IMR-90 (cell line): ENCODE data around the gene SDF2L1. TPM values are rescaled to one million over a fixed set of nuclear protein-coding genes. Genes with fewer than 3 reads are reported as not detected.

Source experiments
- ATAC-seq: fragments of 200-7000 bp; cut with Tn5 transposase; 2 replicates; pipeline ENCODE4 v1.9.1; 2020; ENCODE audit warnings: low read depth, mild to moderate bottlenecking, moderate library complexity
- BruUV-seq: library from RNA; stranded (reverse); fragments of 400-500 nt; replicated peaks from 2 replicates; lab custom pipeline; 2021; lab: Mats Ljungman, UMichigan
- CTCF ChIA-PET: fragments of 300-600 bp; formaldehyde crosslinking; extraction: SDS; loops from one replicate; lab custom pipeline; 2021; ENCODE audit warnings: antibody characterized with exemption; lab: Yijun Ruan, JAX
- POLR2A ChIA-PET: fragments of 300-600 bp; sonication (Branson Sonifier 250); formaldehyde crosslinking; loops from one replicate; lab custom pipeline; 2022; ENCODE audit warnings: antibody characterized with exemption; ENCODE audit not compliant: unreplicated experiment; lab: Charles Lee
- DNase-seq: peaks from one replicate; pipeline ENCODE4 v3.0.0; 2013
- H2AFZ ChIP-seq: replicated peaks from 2 replicates; pipeline ENCODE3; 2013; ENCODE audit warnings: low read length, mild to moderate bottlenecking; ENCODE audit not compliant: poor library complexity
- H2AK5ac ChIP-seq: 2 replicates; pipeline ENCODE4 v1.6.1; 2013; ENCODE audit warnings: low read depth, low read length, inconsistent platforms
- H2AK9ac ChIP-seq: replicated peaks from 2 replicates; pipeline ENCODE3; 2013; ENCODE audit warnings: mild to moderate bottlenecking, low read depth, low read length, moderate library complexity; ENCODE audit not compliant: poor library complexity
- H2BK120ac ChIP-seq: 2 replicates; pipeline ENCODE4 v1.6.1; 2013; ENCODE audit warnings: low read depth, low read length, inconsistent platforms
- H2BK15ac ChIP-seq: 3 replicates; pipeline ENCODE4 v1.6.1; 2013; ENCODE audit warnings: low read depth, low read length, inconsistent platforms
- H2BK20ac ChIP-seq: 2 replicates; pipeline ENCODE4 v1.6.1; 2013; ENCODE audit warnings: low read depth, mild to moderate bottlenecking, inconsistent platforms, low read length, moderate library complexity
- H2BK5ac ChIP-seq: 2 replicates; pipeline ENCODE4 v1.6.1; 2013; ENCODE audit warnings: mild to moderate bottlenecking, low read depth, low read length, inconsistent platforms; ENCODE audit not compliant: poor library complexity, severe bottlenecking
- H3K14ac ChIP-seq: replicated peaks from 2 replicates; pipeline ENCODE4 v1.6.1; 2013; ENCODE audit warnings: low read depth, low read length, inconsistent platforms
- H3K18ac ChIP-seq: 2 replicates; pipeline ENCODE4 v1.6.1; 2013; ENCODE audit warnings: low read depth, low read length, control low read depth
- H3K23ac ChIP-seq: 2 replicates; pipeline ENCODE4 v1.6.1; 2013; ENCODE audit warnings: low read depth, low read length, inconsistent platforms
- H3K27ac ChIP-seq: 2 replicates; pipeline ENCODE4 v1.5.1; 2013; ENCODE audit warnings: mild to moderate bottlenecking, control low read depth, low read length; ENCODE audit not compliant: insufficient read depth
- H3K27me3 ChIP-seq: 2 replicates; pipeline ENCODE4 v1.6.1; 2013; ENCODE audit warnings: low read length; ENCODE audit not compliant: control insufficient read depth, insufficient read depth
- H3K36me3 ChIP-seq: 2 replicates; pipeline ENCODE4 v1.6.1; 2013; ENCODE audit warnings: low read length, mixed read lengths; ENCODE audit not compliant: control insufficient read depth, insufficient read depth
- H3K4ac ChIP-seq: 2 replicates; pipeline ENCODE4 v1.6.1; 2013; ENCODE audit warnings: low read depth, low read length, inconsistent platforms
- H3K4me1 ChIP-seq: 2 replicates; pipeline ENCODE4 v1.6.1; 2013; ENCODE audit warnings: low read length, mixed read lengths; ENCODE audit not compliant: control insufficient read depth, insufficient read depth
- H3K4me2 ChIP-seq: 2 replicates; pipeline ENCODE4 v1.6.1; 2013; ENCODE audit warnings: low read depth, mild to moderate bottlenecking, control low read depth, low read length, moderate library complexity
- H3K4me3 ChIP-seq: 2 replicates; pipeline ENCODE4 v1.5.1; 2013; ENCODE audit warnings: low read depth, mild to moderate bottlenecking, control low read depth, low read length, moderate library complexity; ENCODE audit not compliant: insufficient read depth
- H3K56ac ChIP-seq: 2 replicates; pipeline ENCODE4 v1.6.1; 2013; ENCODE audit warnings: low read length, inconsistent platforms; ENCODE audit not compliant: insufficient read depth; ENCODE audit errors: extremely low read depth
- H3K79me1 ChIP-seq, 2 experiments: 2 replicates each; pipeline ENCODE4 v1.6.1; 2013; ENCODE audit warnings: low read length in 2 of 2, inconsistent platforms in 1 of 2, low read depth in 1 of 2
- H3K9ac ChIP-seq: 2 replicates; pipeline ENCODE4 v1.6.1; 2013; ENCODE audit warnings: low read depth, low read length, control low read depth
- H3K9me1 ChIP-seq: 2 replicates; pipeline ENCODE4 v1.6.1; 2013; ENCODE audit warnings: low read length, inconsistent platforms; ENCODE audit not compliant: insufficient read depth
- H3K9me3 ChIP-seq: 2 replicates; pipeline ENCODE4 v1.6.1; 2013; ENCODE audit warnings: low read length; ENCODE audit not compliant: control insufficient read depth, insufficient read depth
- H4K20me1 ChIP-seq: 2 replicates; pipeline ENCODE4 v1.6.1; 2013; ENCODE audit warnings: low read length, inconsistent platforms; ENCODE audit not compliant: insufficient read depth
- H4K5ac ChIP-seq: 2 replicates; pipeline ENCODE4 v1.6.1; 2013; ENCODE audit warnings: mild to moderate bottlenecking, low read depth, low read length, control low read depth
- H4K8ac ChIP-seq, 2 experiments: 2 replicates each; pipeline ENCODE4 v1.6.1; 2013; ENCODE audit warnings: low read depth in 2 of 2, low read length in 2 of 2, control low read depth in 1 of 2, inconsistent platforms in 1 of 2
- H4K91ac ChIP-seq: 2 replicates; pipeline ENCODE4 v1.6.1; 2013; ENCODE audit warnings: low read depth, low read length, inconsistent platforms; ENCODE audit not compliant: insufficient read depth
- CEBPB ChIP-seq: IDR thresholded peaks from 2 replicates; pipeline ENCODE4 v1.6.1; 2012; ENCODE audit warnings: low read depth, low read length, improper control_type of control experiment
- CHD1 ChIP-seq: IDR thresholded peaks from 2 replicates; pipeline ENCODE4 v1.6.1; 2012; ENCODE audit warnings: low read depth, low read length, improper control_type of control experiment
- FOS ChIP-seq: fragments of 150-350 bp; IDR thresholded peaks from 2 replicates; pipeline ENCODE4 v1.6.1; 2016; ENCODE audit warnings: low read depth, low read length
- MAZ ChIP-seq: IDR thresholded peaks from 2 replicates; pipeline ENCODE4 v1.6.1; 2012; ENCODE audit warnings: low read depth, mild to moderate bottlenecking, low read length, improper control_type of control experiment, moderate library complexity, borderline replicate concordance
- RAD21 ChIP-seq: IDR thresholded peaks from 2 replicates; pipeline ENCODE4 v1.6.1; 2012; ENCODE audit warnings: low read length, improper control_type of control experiment
- RCOR1 ChIP-seq: IDR thresholded peaks from 2 replicates; pipeline ENCODE4 v1.6.1; 2012; ENCODE audit warnings: mild to moderate bottlenecking, low read length, improper control_type of control experiment; ENCODE audit not compliant: insufficient replicate concordance
- WGBS, 2 experiments: methylation state at CpG; one replicate each; pipeline versions ENCODE4 v1.1.5 to v1.1.7; 2013; ENCODE audit warnings: missing lambda C conversion rate in 2 of 2; ENCODE audit not compliant: insufficient read length in 1 of 2; ENCODE audit errors: extremely low coverage in 2 of 2; 5-methylcytosine and 5-hydroxymethylcytosine counted together
- dilution Hi-C: fragments of 300-500 bp; cut with HindIII; formaldehyde crosslinking; loops from one replicate; pipeline ENCODE4 v1.14.3; 2018; ENCODE audit warnings: low sequenced_read_pairs; ENCODE audit not compliant: unreplicated experiment
- in situ Hi-C: fragments of 300-500 bp; cut with MboI; formaldehyde crosslinking; loops from 3 replicates; pipeline ENCODE4 v1.14.3; 2019; ENCODE audit warnings: low sequenced_read_pairs, inconsistent platforms, mixed read lengths
- intact Hi-C: fragments of 100-400 bp; cut with micrococcal nuclease; formaldehyde crosslinking; loops from 2 replicates; pipeline ENCODE4 v1.10.0; 2022
- polyA plus RNA-seq, 3 experiments: library from polyadenylated mRNA; depleted of rRNA; stranded (reverse); fragments of >200 nt; gene quantifications; 2 replicates each; pipeline ENCODE4 v1.2.3, GENCODE V29; 2012; ENCODE audit warnings: low replicate concordance in 1 of 3
- total RNA-seq: library from RNA; depleted of rRNA; stranded (reverse); fragments of >200 nt; gene quantifications from 2 replicates; pipeline ENCODE4 v1.2.3, GENCODE V29; 2012
- TF ChIP-seq, protein P1 (sequence below): fragments of 150-350 bp; IDR thresholded peaks from 2 replicates; pipeline ENCODE4 v1.6.1; 2017; ENCODE audit warnings: mild to moderate bottlenecking, antibody characterized with exemption, low read length, low read depth
- TF ChIP-seq, protein P2 (sequence below): conservative IDR thresholded peaks from 2 replicates; pipeline ENCODE4 v1.5.1; 2012; ENCODE audit warnings: mild to moderate bottlenecking, low read depth, low read length, improper control_type of control experiment
- TF ChIP-seq, protein P3 (sequence below): fragments of 150-350 bp; IDR thresholded peaks from 2 replicates; pipeline ENCODE4 v1.6.1; 2016; ENCODE audit warnings: low read depth, mild to moderate bottlenecking, low read length, moderate library complexity, borderline replicate concordance

Gene SDF2L1
- total and polyA plus RNA-seq, 2 of the 4 experiments (the other 2 are of a cell fraction): 18.8 to 51.1 TPM

DNA sequence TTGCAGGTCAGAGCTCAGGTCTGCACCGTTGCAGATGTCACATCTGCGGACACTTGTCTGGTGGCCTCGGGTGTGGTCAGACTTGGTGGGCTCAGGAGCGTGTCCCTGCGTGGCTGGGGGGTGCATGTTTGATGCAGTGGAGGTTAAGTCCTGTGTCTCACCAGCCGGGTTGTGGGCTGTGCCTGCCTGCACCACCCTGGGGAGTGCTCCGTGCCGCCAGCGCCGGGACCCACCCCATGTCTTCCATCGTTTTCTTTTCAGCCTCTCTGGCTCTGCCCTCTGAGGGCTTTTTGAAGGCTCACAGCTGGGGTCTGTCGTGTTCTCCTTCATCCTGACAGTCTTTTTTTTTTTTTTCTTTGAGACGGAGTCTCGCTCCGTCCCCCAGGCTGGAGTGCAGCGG, 49.7 kb downstream of the SDF2L1 start:
- no peak overlapping the region for H2BK5ac ChIP-seq
- no peaks in the 10 kb centered on the region for H3K27me3 ChIP-seq
- peaks cover 3% of the 10 kb centered on the region for H4K20me1 ChIP-seq
- H3K14ac ChIP-seq: no peak overlapping the region
- ATAC-seq (no peak), DNase-seq (no peak)
- H2AK9ac ChIP-seq: no peak overlapping the region
- no peak overlapping the region for H3K27ac ChIP-seq
- H2AFZ ChIP-seq: no peak overlapping the region
- H2AK5ac ChIP-seq: no peak overlapping the region
- H3K4me3 ChIP-seq: no peak overlapping the region
- H3K9me1 ChIP-seq: peaks cover 10% of the 10 kb centered on the region
- no peak overlapping the region for H3K23ac ChIP-seq
- H3K4ac ChIP-seq: no peak overlapping the region
- POLR2A ChIA-PET: no interaction called here
- TF ChIP-seq MAZ (no peak), CEBPB (no peak), RCOR1 (no peak), FOS (no peak), RAD21 (no peak), CHD1 (no peak)
- TF ChIP-seq, protein P1, sequence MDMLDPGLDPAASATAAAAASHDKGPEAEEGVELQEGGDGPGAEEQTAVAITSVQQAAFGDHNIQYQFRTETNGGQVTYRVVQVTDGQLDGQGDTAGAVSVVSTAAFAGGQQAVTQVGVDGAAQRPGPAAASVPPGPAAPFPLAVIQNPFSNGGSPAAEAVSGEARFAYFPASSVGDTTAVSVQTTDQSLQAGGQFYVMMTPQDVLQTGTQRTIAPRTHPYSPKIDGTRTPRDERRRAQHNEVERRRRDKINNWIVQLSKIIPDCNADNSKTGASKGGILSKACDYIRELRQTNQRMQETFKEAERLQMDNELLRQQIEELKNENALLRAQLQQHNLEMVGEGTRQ: no peak
- TF ChIP-seq, protein P2, sequence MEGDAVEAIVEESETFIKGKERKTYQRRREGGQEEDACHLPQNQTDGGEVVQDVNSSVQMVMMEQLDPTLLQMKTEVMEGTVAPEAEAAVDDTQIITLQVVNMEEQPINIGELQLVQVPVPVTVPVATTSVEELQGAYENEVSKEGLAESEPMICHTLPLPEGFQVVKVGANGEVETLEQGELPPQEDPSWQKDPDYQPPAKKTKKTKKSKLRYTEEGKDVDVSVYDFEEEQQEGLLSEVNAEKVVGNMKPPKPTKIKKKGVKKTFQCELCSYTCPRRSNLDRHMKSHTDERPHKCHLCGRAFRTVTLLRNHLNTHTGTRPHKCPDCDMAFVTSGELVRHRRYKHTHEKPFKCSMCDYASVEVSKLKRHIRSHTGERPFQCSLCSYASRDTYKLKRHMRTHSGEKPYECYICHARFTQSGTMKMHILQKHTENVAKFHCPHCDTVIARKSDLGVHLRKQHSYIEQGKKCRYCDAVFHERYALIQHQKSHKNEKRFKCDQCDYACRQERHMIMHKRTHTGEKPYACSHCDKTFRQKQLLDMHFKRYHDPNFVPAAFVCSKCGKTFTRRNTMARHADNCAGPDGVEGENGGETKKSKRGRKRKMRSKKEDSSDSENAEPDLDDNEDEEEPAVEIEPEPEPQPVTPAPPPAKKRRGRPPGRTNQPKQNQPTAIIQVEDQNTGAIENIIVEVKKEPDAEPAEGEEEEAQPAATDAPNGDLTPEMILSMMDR: no peak
- TF ChIP-seq, protein P3, sequence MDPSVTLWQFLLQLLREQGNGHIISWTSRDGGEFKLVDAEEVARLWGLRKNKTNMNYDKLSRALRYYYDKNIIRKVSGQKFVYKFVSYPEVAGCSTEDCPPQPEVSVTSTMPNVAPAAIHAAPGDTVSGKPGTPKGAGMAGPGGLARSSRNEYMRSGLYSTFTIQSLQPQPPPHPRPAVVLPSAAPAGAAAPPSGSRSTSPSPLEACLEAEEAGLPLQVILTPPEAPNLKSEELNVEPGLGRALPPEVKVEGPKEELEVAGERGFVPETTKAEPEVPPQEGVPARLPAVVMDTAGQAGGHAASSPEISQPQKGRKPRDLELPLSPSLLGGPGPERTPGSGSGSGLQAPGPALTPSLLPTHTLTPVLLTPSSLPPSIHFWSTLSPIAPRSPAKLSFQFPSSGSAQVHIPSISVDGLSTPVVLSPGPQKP: no peak
- H3K4me1 ChIP-seq: no peaks in the 10 kb centered on the region
- no peak overlapping the region for H4K8ac ChIP-seq
- no peak overlapping the region for H3K4me2 ChIP-seq
- H3K56ac ChIP-seq: no peak overlapping the region
- H3K9me3 ChIP-seq: no peaks in the 10 kb centered on the region
- no peak overlapping the region for H2BK20ac ChIP-seq
- peaks cover 64% of the 10 kb centered on the region for H3K36me3 ChIP-seq
- H2BK120ac ChIP-seq: no peak overlapping the region
- no peak overlapping the region for H4K5ac ChIP-seq
- CTCF ChIA-PET: no interaction called here
- 56% methylated on average over 5 of the region's 16 CpGs; no CpG with 5 or more reads in 1 of the 2 experiments for WGBS, 2 experiments
- intact Hi-C loops: no loop called here
- no peak overlapping the region for H2BK15ac ChIP-seq
- in situ Hi-C loops: no loop called here
- H4K91ac ChIP-seq: no peak overlapping the region
- dilution Hi-C loops: no loop called here
- no TSS peak for BruUV-seq
- H3K79me1 ChIP-seq: peaks cover 0 to 9% of the 10 kb centered on the region in 2 experiments; a peak in 1 of 4 replicates
- no peak overlapping the region for H3K9ac ChIP-seq
- H3K18ac ChIP-seq: no peak overlapping the region
